ENCODE measurements around the gene SPZ1. TPM values are rescaled to one million over a fixed set of nuclear protein-coding genes. Genes with fewer than 3 reads are reported as not detected.
"Not testable (repeated sequence)": the region's sequence is repeated elsewhere in the genome, so short reads cannot be mapped to it uniquely, and the experiment has no call there.

SPZ1 gene
- total RNA-seq, 1 donor from 2014 or later: not detected

DNA sequence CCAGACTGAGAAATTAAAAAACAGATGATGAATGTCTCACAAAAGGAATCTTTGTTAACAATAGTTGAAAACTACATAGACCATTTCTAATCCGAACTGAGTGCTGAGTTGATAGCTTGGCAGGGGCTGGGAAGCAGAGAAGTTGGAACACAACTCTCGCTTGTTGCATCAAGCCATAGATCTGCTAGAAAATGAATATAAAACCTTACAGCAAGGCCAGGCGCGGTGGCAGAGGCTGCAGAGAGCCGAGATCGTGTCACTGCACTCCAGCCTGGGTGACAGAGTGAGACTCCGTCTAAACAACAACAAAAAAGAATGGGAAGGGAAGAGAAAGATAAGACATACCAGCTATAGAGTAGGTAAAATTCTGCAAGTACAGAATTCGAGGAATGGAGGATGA, 28.0 kb upstream of the SPZ1 start:
- Histone ChIP-seq H3K27ac (no peak overlapping the region), H3K4me1 (no peaks in the 10 kb centered on the region), H3K9me3 (no peaks in the 10 kb centered on the region), H3K36me3 (no peaks in the 10 kb centered on the region), H3K4me3 (no peak overlapping the region), H3K27me3 (no peaks in the 10 kb centered on the region)
- TF ChIP-seq POLR2AphosphoS5 (IDR thresholded peaks at IDR 0.05; ENCODE audit: insufficient read depth in 1 of 2, low read depth in 1 of 2): no peak
- no peak for TF ChIP-seq POLR2A (IDR thresholded peaks at IDR 0.05)
- TF ChIP-seq, protein P1, sequence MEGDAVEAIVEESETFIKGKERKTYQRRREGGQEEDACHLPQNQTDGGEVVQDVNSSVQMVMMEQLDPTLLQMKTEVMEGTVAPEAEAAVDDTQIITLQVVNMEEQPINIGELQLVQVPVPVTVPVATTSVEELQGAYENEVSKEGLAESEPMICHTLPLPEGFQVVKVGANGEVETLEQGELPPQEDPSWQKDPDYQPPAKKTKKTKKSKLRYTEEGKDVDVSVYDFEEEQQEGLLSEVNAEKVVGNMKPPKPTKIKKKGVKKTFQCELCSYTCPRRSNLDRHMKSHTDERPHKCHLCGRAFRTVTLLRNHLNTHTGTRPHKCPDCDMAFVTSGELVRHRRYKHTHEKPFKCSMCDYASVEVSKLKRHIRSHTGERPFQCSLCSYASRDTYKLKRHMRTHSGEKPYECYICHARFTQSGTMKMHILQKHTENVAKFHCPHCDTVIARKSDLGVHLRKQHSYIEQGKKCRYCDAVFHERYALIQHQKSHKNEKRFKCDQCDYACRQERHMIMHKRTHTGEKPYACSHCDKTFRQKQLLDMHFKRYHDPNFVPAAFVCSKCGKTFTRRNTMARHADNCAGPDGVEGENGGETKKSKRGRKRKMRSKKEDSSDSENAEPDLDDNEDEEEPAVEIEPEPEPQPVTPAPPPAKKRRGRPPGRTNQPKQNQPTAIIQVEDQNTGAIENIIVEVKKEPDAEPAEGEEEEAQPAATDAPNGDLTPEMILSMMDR (IDR thresholded peaks at IDR 0.05): no peak
- no peak for DNase-seq (ENCODE audit: extremely low spot score in 2 of 2)
- intact Hi-C loops (cut with DNase I): no loop called here

DNA sequence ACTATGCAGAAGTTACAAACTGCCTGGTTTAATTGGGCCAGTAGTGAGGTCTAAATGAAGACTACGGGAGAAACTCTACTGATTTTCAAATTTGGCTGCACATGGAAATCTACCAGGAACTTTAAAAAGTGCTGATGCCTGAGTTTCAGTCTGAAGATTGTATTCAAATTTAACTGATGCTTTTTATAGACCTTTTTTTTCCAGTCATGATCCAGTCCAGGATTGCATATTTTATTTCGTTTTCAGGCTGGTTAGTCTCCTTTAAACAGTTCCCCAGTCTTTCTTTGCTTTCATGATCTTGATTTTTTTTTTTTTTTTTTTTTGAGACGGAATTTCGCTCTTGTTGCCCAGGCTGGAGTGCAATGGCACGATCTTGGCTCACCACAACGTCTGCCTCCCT, 23.7 kb upstream of the SPZ1 start:
- DNase-seq (ENCODE audit: extremely low spot score in 2 of 2): no peak
- no peaks in the 10 kb centered on the region for H3K4me1 ChIP-seq
- no peak overlapping the region for H3K4me3 ChIP-seq
- H3K9me3 ChIP-seq: no peaks in the 10 kb centered on the region
- intact Hi-C loops (cut with DNase I): no loop called here
- TF ChIP-seq, protein P1 (IDR thresholded peaks at IDR 0.05): no peak
- TF ChIP-seq POLR2A (IDR thresholded peaks at IDR 0.05): no peak
- no peak for TF ChIP-seq POLR2AphosphoS5 (IDR thresholded peaks at IDR 0.05; ENCODE audit: insufficient read depth in 1 of 2, low read depth in 1 of 2)
- no peaks in the 10 kb centered on the region for H3K36me3 ChIP-seq
- no peaks in the 10 kb centered on the region for H3K27me3 ChIP-seq
- no peak overlapping the region for H3K27ac ChIP-seq

DNA sequence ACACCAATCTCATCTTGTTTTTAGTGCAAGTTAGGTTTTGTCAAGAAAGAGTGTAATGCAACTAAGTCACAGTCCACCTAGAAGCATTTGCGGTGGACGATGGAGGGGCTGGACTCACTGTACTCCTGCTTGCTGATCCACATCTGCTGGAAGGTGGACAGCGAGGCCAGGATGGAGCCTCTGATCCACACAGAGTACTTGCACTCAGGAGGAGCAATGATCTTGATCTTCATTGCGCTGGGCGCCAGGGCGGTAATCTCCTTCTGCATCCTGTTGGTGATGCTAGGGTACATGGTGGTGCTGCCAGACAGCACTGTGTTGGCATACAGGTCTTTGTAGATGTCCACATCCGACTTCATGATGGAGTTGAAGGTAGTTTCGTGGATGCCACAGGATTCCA, 20.2 kb upstream of the SPZ1 start:
- DNase-seq (ENCODE audit: extremely low spot score in 2 of 2): no peak
- H3K4me1 ChIP-seq: no peaks in the 10 kb centered on the region
- H3K36me3 ChIP-seq: no peaks in the 10 kb centered on the region
- TF ChIP-seq POLR2A (IDR thresholded peaks at IDR 0.05): no peak
- TF ChIP-seq, protein P1 (IDR thresholded peaks at IDR 0.05): no peak
- no peak for TF ChIP-seq POLR2AphosphoS5 (IDR thresholded peaks at IDR 0.05; ENCODE audit: insufficient read depth in 1 of 2, low read depth in 1 of 2)
- no peak overlapping the region for H3K27ac ChIP-seq
- H3K27me3 ChIP-seq: no peaks in the 10 kb centered on the region
- no peak overlapping the region for H3K4me3 ChIP-seq
- no peaks in the 10 kb centered on the region for H3K9me3 ChIP-seq
- intact Hi-C loops (cut with DNase I): no loop called here

DNA sequence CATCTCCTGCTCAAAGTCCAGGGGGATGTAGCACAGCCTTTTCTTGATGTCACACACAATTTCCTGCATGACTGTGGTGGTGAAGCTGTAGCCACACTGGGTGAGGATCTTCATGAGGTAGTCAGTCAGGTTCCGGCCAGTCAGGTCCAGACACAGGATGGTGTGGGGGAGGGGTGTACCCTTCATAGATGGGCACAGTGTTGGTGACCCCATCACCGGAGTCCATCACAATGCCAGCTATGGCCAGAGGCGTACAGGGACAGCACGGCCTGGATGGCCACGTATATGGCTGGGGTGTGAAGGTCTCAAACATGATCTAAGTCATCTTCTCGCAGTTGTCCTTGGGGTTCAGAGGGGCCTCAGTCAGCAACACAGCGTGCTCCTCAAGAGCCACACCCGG, 19.7 kb upstream of the SPZ1 start:
- DNase-seq (ENCODE audit: extremely low spot score in 2 of 2): no peak
- Histone ChIP-seq H3K9me3 (no peaks in the 10 kb centered on the region), H3K36me3 (no peaks in the 10 kb centered on the region), H3K27me3 (no peaks in the 10 kb centered on the region), H3K4me3 (no peak overlapping the region), H3K4me1 (no peaks in the 10 kb centered on the region), H3K27ac (no peak overlapping the region)
- no peak for TF ChIP-seq POLR2A (IDR thresholded peaks at IDR 0.05)
- no peak for TF ChIP-seq POLR2AphosphoS5 (IDR thresholded peaks at IDR 0.05; ENCODE audit: insufficient read depth in 1 of 2, low read depth in 1 of 2)
- TF ChIP-seq, protein P1 (IDR thresholded peaks at IDR 0.05): no peak
- intact Hi-C loops (cut with DNase I): no loop called here

DNA sequence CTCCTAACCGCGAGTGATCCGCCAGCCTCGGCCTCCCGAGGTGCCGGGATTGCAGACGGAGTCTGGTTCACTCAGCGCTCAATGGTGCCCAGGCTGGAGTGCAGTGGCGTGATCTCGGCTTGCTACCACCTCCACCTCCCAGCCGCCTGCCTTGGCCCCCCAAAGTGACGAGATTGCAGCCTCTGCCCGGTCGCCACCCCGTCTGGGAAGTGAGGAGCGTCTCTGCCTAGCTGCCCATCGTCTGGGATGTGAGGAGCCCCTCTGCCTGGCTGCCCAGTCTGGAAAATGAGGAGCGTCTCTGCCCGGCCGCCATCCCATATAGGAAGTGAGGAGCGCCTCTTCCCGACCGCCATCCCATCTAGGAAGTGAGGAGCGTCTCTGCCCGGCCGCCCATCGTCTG, 19.0 kb upstream of the SPZ1 start:
- H3K36me3 ChIP-seq; DNase-seq (ENCODE audit: extremely low spot score in 2 of 2); H3K9me3 ChIP-seq; H3K4me1 ChIP-seq; intact Hi-C loops (cut with DNase I); H3K27me3 ChIP-seq; H3K4me3 ChIP-seq; H3K27ac ChIP-seq: not testable (repeated sequence)

DNA sequence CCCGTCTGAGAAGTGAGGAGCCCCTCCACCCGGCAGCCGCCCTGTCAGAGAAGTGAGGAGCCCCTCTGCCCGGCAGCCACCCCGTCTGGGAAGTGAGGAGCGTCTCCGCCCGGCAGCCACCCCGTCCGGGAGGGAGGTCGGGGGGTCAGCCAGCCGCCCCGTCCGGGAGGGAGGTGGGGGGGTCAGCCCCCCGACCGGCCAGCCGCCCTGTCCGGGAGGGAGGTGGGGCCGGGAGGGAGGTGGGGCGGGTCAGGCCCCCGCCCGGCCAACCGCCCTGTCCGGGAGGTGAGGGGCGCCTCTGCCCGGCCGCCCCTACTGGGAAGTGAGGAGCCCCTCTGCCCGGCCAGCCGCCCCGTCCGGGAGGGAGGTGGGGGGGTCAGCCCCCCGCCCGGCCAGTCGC, 18.5 kb upstream of the SPZ1 start:
- H3K4me1 ChIP-seq; H3K9me3 ChIP-seq; intact Hi-C loops (cut with DNase I); H3K36me3 ChIP-seq; H3K27me3 ChIP-seq; DNase-seq (ENCODE audit: extremely low spot score in 2 of 2); H3K4me3 ChIP-seq; H3K27ac ChIP-seq: not testable (repeated sequence)

All from vagina (tissue), 2 donors.